HG02798 (cell line): ENCODE results near the gene DNM1.

Experiments used
- ATAC-seq: cut with Tn5 transposase; IDR thresholded peaks from one replicate; pipeline ENCODE4 v1.9.1; 2021; ENCODE audit warnings: mild to moderate bottlenecking; ENCODE audit not compliant: unreplicated experiment, poor library complexity

DNM1 gene

DNA sequence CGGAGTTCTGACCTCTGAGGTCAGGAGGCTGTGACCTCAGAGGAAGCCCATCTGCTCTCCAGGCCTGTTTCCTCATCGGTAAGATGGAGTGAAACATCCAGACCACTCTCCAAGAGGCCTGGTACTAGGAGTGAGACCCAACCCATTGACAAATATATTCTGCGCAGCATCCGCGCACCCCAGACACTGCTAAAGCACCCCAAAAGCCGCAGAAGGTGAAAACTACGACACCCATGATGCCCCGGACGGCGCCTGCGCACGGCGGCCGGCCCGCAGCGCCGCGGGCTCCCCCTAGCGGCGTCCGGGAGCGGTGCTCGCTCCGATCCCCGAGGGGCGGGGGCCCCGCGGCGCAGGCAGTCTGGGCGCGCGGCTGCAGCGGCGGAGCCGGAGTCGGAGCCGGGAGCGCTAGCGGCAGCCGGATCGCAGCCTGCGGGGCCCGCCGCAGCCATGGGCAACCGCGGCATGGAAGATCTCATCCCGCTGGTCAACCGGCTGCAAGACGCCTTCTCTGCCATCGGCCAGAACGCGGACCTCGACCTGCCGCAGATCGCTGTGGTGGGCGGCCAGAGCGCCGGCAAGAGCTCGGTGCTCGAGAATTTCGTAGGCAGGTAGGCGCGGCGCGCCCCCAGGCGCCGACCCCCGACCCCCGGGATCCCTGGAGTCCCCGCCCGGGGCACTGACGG lies at the start of gene DNM1:
Gene DNM1, plus strand, starts transcription at position 356 of the 683 bp plus-strand sequence. Its CDS starts 92 bp downstream, at position 448.
- peak; percentile 91 for ATAC-seq

DNA sequence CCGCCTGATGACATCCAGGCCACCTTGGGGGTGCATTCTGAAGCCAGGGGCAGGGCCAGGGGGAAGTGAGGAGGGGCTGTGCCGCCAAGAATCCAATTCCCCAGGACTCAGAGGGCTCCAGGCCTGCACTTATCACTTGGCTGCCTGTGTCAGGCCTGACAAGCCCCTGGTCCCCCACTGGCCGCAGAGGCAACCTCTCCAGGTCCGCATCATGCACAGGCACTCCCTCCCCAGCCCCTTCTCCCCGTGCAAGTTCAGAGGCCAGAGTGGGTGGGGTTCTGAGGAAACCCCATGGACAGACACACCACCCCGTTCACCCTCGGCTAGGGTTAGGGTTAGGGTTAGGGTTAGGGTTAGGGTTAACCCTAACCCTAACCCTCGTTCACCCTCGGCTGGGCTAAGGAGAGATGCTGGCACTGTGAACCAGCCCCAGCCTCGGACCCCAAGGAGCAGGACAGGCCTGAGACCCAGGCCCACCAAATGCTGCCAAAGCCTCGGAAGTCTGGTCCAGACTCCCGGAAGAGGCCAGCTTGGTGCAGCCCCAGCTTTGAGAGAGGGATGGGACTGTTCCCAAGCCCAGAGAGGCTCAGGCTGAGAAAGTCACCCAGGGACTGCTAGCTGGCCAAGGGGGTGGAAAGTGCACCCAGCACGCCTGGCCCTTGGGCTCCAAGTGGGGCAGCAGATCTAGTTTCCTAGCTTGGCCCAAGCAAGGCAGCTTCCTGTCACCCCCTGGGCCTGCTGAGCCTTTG lies 49.1 kb upstream of the DNM1 start:
- ATAC-seq = no peak

DNA sequence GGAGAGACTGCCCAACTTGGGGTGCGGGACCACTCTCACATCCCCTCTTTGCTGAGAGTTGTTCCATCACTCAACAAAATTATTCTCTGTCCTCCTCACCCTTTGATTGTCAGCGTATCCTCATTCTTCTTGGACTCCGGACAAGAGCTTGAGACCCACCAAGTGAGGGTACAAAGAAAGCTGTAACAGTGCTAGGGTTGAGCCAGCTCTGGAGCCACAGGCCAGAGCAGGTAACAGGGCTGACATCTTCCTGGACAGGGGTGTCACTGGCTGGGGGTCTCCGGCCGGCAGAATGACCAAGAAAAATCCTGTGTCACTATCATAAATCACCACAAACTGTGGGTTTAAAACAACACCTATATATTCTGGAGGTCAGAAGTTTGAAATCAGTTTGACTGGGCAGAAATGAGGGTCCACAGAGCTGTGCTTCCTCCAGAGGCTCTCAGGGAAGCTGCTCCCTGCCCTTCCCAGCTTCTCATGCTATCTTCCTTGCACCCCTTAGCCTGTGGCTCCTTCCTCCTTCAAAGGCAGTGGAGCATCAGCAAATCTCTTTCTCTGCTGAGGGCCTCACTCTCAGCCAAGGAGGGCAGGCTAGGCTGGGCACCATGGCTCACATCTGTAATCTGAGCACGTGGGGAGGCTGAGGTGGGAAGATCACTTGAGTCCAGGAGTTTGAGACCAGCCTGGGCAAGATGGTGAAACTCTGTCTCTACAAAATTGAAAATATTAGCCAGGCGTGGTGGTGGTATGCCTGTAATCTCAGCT lies 47.3 kb upstream of the DNM1 start:
- no peak for ATAC-seq

DNA sequence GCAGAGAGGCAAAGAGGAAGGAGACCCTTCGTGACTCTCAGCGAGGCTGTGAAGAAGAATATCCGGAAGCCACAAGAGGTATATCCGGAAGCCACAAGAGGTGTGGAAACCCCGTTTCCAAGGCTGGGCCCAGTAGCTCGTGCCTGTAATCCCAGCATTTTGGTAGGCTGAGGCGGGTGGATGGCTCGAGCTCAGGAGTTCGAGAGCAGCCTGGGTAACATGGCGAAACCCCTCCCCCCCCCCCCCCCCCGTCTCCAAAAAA lies 43.7 kb upstream of the DNM1 start:
- ATAC-seq = no peak

DNA sequence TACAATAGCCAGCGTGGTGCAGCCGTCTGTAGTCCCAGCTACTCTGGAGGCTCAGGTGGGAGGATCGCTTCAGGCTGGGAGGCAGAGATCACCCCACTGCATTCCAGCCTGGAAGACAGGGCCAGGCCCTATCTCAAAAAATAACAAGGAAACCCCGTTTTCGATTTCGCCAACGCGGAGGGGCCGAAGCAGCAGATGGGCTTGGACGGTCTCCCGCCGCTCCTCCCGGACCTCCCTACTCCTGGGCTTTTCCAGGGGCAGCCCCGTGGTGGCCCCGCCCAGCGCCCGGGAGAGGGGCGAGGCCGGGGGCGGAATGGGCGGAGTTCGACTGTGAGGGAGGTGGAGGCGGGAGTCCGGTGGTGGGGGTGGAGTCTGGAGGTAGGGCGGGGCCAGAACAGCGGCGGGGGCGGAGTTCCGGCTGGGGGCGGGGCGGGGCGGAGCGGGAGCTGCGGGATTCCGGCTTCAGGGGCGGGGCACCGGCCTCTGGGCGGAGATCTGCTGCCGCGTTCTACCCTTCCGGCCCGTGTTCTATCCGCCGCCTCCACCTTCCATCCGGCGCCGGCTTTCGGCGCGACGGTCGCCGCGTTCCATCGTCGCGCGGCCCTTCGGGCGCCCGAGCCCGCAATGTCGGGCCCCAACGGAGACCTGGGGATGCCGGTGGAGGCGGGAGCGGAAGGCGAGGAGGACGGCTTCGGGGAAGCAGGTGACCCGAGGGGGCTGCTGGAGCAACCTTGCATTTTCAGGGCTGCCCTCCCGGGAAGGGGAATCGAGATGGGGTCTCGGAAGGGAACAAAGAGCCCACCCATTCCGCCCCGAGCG lies 43.2 kb upstream of the DNM1 start, which contains the start of gene BBLN:
Gene BBLN, plus strand, starts transcription at position 482 of the 819 bp plus-strand sequence. Its CDS starts 143 bp downstream, at position 625.
- ATAC-seq = peak; percentile 82

DNA sequence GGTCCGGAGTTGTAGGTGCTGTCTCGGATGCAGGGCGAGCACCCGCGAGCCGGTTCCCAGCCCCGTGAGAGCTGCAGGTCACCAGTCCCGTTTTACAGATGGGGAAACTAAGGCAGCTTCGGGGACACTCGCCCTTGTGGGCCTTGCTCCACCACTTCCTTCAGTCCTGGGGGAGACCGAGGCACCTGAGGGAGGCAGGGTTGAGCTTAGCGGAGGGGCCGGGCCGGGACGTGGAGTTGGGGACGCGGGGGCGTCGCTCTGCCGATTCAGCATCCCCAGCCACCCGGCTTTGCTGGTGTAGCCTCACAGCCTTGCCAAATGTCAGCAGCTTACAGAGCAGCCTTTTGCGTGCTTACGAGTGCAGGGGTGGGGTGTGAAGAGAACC lies 42.6 kb upstream of the DNM1 start:
- ATAC-seq = peak; percentile 3

DNA sequence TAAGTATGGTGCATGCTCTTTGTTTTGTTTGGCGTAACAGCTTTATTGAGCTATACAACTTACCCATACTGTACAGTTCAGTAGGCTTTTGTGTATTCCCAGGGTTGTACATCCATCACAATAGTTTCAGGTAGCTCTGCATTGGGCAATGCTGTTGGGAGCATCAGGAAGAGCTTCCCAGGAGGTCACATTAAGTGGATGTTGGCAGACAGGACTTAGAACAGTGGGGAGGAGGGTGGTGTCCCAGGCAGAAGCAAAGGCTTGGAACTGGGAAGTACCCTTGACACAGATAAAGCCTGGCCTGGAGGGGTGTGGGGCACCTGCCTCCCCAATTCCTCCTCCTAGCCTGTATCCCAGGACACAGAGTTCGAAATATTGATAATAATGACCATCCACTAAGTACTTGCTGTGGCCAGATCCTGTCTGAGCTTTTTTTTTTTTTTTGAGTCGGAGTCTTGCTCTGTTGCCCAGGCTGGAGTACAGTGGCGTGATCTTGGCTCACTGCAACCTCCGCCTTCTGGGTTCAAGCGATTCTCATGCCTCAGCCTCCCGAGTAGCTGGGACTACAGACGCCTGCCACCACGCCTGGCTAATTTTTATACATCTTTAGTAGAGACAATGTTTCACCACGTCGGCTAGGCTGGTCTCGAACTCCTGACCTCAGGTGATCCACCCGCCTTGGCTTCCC lies 41.8 kb upstream of the DNM1 start:
- ATAC-seq = no peak

DNA sequence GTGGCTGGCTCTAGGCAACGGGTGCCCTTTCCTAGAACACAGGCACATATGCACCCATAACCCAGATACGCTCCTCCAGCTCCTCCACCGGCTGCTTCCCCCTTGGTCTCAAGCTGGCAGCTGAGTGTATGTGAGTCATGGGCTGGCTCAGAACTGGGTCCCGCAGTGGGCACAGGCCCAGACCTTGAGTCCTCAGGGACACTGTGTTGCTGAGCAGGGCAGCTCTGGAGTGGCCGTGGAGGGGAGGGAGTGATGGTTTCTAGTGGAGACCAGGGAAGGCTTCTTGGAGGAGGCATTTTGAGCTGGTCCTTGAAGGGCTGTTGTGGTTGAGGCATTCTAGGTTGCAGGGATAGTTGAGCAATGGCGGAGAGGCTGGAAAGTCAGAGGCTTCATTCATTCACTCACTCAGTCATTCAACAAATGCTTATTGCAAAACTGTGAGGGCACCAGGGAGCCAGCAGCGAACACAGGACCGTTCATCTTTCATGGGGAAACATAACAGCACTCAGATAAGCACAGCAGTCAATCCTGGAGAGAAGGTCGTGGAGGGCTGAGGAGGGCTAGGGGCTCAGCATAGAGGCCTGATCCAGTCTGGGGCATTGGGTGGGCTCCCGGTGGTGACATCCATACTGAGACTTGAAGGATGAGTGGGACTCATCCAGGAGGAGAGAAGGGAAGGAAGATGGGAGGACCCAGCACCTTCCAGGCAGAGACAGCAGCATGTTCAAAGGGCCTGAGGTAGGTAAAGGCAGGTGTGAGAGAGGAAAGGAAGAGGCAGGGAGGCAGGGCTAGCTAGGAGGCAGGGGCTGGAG lies 40.8 kb upstream of the DNM1 start:
- no peak for ATAC-seq

DNA sequence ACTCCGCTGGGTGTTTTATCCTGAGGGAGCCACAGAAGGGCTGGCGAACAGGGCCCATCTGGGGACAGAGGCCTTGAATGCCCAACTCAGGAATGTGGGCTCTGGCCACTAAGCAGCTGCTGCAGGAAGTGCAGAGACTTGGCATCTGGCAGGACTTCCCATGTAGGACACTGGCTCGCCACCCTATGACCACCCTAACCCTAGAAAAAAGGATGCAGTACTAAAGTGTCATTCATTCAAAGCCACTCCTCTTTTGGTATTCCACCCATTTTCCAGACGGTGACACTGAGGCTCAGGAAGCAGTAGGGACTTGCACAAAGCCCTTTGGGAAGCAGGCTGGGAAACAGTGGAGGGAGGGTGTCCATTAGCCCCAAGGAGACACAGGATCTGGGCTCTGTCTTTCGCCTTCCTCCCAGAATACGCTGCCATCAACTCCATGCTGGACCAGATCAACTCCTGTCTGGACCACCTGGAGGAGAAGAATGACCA lies 40.1 kb upstream of the DNM1 start:
- ATAC-seq = no peak

DNA sequence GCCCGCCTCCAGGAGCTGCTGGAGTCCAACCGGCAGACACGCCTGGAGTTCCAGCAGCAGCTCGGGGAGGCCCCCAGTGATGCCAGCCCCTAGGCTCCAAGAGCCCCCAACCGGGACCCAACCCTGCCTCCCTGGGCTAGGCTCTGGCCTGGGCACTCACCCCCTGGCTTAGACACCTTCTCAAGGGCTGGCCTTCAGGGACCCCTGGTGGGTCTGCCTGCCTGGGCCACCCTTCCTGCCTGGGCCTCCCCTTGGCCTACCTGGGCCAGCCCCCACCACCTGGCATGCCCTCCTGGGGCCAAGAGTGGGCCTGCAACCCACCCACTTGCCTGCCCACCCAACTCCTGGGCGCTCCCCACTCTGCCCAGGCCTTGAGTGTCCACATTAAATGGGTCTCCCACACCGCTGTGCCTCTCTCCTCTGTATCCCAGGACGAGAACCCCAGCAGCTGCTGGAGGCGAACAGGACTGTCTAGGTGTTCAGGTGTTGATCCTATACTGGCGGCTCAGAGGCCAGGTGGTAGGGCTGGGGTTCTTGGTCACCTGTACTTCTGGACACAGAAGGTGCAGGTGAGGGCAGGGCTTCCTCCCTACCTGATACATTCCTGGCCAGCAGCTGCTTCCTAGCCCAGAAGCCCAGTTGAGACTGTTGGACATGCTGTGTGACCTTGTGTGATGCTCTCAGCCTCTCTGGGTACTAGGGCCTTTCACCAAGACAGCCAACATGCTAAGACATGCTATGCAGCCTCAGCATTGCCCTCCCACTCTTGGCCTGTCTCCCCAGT lies 39.5 kb upstream of the DNM1 start:
- ATAC-seq = no peak

DNA sequence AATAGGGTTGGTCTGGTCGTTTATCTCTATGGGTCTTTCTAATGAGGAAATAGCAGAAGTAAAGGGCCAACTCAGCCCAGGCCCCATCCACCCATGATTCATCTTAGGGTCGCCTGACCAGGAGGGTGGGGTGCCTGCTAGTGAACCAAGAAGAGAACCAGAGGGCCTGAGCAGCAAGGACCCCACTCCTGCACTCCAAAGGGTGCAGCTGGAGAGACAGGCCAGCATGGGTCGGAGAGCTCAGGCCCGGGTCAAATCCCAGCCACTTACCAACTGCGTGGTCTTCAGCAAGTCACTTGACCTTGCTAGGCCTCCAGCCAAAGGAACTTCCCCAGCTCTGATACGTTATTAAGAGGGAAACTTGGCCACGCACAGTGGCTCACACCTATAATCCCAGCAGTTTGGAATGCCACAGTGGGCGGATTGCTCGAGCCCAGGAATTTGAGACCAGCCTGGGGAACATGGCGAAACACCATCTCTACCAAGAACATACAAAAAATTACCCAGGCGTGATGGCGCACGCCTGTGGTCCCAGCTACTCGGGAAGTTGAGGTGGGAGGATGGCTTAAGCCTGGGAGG lies 38.8 kb upstream of the DNM1 start:
- ATAC-seq = no peak

DNA sequence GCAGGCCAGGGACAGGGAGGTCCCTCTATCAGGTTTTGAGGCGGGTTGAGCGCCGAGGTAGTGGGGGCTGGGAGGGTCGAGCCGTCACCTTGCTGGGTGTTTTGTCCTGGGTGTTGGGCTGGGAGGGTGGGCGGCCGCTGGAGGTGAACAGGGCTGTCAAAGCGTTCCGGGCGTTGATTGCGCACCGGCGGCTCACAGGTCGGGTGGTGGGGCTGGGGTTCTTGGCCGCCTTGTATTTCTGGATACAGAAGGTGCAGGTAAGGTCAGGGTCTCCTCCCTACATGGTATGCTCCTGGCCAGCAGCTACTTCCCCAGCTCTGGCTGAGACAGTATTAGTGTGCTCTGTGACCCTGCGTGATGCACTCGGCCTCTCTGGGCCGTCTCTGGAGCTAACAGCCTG lies 37.0 kb upstream of the DNM1 start:
- no peak for ATAC-seq

DNA sequence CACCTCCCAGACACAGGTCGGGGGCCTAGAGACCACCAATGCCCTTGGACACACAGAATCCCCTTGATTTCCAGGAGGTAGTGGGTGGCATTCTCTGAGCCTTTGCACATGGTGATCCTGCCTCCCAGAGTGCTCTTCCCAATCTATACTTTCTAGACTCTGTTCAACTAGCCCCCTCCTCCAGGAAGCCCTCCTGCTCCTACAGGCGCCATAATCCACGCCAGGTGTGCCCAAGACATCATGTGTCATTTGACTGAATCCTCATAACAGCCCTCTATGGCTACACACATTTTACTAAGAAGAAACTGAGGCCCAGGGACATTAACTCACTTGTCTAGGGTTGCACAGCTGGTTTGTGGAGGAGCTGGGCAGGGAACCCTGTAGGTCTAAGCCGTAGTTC lies 36.0 kb upstream of the DNM1 start:
- ATAC-seq = no peak

DNA sequence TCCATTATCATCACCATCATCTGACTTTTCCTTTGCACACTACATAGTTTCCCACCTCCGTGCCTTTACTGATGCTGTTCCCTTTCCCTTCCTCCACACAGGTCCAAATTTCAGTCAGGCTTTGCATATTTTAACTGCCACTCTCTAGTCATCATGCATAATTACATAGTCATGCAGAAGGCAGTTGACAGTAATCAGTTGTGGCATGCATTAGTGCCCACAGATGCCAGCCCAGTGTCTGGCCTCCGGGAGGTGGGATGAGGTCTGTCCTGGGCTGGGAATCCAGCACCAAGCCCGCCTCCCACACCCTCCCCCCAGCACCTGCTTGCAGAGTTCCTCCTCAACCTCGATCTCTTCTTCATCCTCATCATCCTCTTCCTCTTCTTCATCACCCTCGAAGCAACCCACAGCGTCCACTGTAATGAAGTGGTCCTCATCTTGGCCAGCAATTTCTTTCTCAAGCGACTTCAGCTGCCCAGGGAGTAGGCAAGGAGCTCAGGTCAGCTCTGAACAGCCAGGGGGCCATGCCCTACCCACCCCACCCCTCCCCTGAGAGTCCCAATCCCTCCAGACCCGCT lies 34.4 kb upstream of the DNM1 start:
- no peak for ATAC-seq

DNA sequence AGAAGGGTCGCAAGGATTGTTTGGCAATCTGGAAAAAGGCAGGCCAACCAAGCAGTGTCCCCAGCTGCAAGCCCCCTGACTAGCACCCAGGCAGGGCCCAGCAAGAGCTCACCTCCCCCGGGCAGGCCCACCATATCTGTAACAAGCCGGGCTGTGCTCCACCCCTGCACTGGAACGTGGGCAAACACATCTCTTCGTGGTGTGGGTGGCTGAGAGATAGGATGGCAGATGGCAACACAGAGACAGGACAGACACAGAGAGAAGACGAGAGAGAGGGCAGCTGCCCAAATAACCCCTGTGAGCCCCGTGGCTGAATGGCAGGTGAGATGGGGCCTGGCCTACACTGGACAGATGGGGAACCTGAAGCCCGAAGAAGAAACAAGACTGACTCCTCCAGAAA lies 33.7 kb upstream of the DNM1 start:
- no peak for ATAC-seq

DNA sequence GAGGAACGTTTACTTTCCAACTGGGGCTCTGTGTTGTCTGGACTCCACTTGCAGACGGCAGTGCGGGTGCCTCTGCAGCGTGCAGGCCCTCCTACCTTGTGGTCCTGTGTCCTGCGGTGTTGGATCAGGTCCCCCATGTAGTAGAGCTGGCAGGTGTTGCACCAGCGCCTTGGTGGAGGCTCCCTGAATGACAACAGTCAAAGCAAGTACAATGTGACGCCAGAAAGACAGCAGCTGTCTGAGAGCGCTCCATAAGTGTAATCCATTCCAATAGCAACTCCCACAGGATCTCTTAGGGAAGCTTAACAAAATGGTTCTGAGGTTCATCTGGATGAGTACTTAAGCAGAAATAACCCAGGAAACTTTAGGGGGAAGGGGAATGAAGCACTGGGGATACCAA lies 33.3 kb upstream of the DNM1 start:
- ATAC-seq = no peak

DNA sequence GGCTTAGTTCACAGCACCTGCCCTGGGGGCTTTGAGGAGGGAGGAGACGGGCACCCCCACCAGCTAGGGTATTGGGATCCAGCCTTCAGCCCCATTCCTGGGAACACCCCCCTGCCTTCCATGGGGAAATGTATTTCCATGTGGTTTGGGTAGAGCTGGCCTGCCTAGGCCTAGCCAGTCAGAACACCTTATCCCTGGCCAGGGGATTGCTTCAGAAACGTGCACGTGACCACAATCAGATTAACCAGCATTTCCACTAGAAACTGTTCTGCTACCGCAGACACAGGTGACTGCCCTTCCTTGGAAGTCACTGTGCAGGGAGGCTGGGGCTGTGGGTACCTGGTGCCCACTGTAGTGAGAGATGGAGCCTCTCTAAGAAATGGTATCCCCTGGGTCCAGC lies 29.1 kb upstream of the DNM1 start:
- no peak for ATAC-seq
